Measurements from ENCODE around the gene MPO. TPM values are rescaled to one million over a fixed set of nuclear protein-coding genes. Genes with fewer than 3 reads are reported as not detected.

MPO gene
- total and polyA plus RNA-seq, 10 of the 15 experiments (the other 5 are each of a cell fraction or from before 2014, with no cell fraction given), result 0.06 to 0.49 (median 0.14) TPM

DNA sequence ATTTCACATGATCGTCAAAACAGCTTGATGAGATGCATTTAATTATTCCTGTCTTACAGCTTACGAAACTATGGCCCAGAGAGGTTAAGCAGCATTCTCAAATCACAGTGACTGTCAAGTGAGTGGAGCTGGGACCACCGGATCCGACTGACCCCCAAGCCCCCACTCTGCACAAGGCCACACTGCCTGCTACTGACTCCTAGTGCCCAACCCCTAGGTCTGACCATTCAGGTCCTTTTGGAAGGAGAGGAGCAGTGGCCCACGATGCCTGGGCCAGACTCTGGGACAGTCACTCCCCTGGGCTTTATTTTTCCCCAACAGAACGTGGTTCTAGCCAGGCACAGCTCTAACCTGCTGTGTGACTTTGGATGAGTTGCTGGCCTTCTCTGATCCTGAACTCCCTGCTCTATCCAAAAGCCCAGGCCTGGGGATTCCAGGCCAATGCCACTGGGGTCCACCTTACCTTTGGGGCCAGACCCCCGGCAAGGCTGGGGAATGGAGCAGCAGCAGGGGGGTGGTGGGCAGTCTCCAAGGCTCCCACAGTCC lies 38.0 kb upstream of the MPO start:
- Histone ChIP-seq H3K79me2 (ENCODE audit: control insufficient read depth, insufficient read depth, low read length) (no peaks in the 10 kb centered on the region), H3K36me3 (ENCODE audit: control insufficient read depth in 2 of 2, insufficient read depth in 2 of 2, low read length in 1 of 2) (peaks cover 0 to 2% of the 10 kb centered on the region in 2 experiments; a peak in 1 of 4 replicates), H3K4me3 (no peak overlapping the region), H2AFZ (ENCODE audit: control insufficient read depth, low read depth, low read length) (no peak overlapping the region), H4K20me1 (ENCODE audit: control insufficient read depth, insufficient read depth) (no peaks in the 10 kb centered on the region), H3K4me2 (ENCODE audit: control insufficient read depth, insufficient read depth) (no peak overlapping the region), H3K27ac (ENCODE audit: control insufficient read depth, insufficient read depth) (no peak overlapping the region), H3K27me3 (replicated peaks in 1 of 2; ENCODE audit: control insufficient read depth in 2 of 2, insufficient read depth in 2 of 2, low read length in 1 of 2) (no peaks in the 10 kb centered on the region), H3K9me3 (replicated peaks; ENCODE audit: control insufficient read depth, insufficient read depth, low read length) (no peaks in the 10 kb centered on the region), H3K9ac (ENCODE audit: control insufficient read depth, insufficient read depth, low read length) (no peak overlapping the region), H3K4me1 (ENCODE audit: control insufficient read depth, insufficient read depth, low read length) (peaks cover 7% of the 10 kb centered on the region)
- in situ Hi-C loops (cut with MboI), result loop anchor here (5.0 kb wide), 1 partner anchor 129 kb away; no protein-coding TSS in a partner anchor
- WGBS (ENCODE audit: insufficient coverage, insufficient replicate concordance, low lambda C conversion rate, missing lambda C conversion rate), result 64% methylated on average over 7 of the region's 7 CpGs
- ChIA-PET CTCF (interaction anchor here (0.5 to 3.3 kb wide), 17 partner anchors 8 to 263 kb away, joined by 3 to 66 read pairs (median 10); partner anchors contain the start of genes RNF43, SUPT4H1 and TSPOAP1), SMC1A (ENCODE audit: uncharacterized antibody, unreplicated experiment) (interaction anchor here (0.7 to 12.9 kb wide), 10 partner anchors 9 to 128 kb away, joined by 3 to 249 read pairs (median 23); partner anchors contain the start of genes RNF43 and SUPT4H1), POLR2A (interaction anchor here (0.5 to 1.6 kb wide), 3 partner anchors 9 to 26 kb away, joined by 4 to 17 read pairs (median 5); partner anchors contain the start of gene TSPOAP1), RAD21 (ENCODE audit: unreplicated experiment) (interaction anchor here (1.1 to 10.9 kb wide), 8 partner anchors 17 to 127 kb away, joined by 5 to 227 read pairs (median 31); partner anchors contain the start of genes RNF43 and SUPT4H1)
- intact Hi-C loops (cut with micrococcal nuclease; ENCODE audit: unreplicated experiment), result no loop called here
- FAIRE-seq (no peak), DNase-seq (ENCODE audit: low read depth, low spot score) (no peak), ATAC-seq (no peak)
- no TSS peak for BruUV-seq (replicated peaks)
- TF ChIP-seq, protein P1, sequence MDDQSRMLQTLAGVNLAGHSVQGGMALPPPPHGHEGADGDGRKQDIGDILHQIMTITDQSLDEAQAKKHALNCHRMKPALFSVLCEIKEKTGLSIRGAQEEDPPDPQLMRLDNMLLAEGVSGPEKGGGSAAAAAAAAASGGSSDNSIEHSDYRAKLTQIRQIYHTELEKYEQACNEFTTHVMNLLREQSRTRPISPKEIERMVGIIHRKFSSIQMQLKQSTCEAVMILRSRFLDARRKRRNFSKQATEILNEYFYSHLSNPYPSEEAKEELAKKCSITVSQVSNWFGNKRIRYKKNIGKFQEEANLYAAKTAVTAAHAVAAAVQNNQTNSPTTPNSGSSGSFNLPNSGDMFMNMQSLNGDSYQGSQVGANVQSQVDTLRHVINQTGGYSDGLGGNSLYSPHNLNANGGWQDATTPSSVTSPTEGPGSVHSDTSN (IDR thresholded peaks at IDR 0.05; ENCODE audit: insufficient replicate concordance, low read depth, low read length), result no peak
- TF ChIP-seq, protein P2, sequence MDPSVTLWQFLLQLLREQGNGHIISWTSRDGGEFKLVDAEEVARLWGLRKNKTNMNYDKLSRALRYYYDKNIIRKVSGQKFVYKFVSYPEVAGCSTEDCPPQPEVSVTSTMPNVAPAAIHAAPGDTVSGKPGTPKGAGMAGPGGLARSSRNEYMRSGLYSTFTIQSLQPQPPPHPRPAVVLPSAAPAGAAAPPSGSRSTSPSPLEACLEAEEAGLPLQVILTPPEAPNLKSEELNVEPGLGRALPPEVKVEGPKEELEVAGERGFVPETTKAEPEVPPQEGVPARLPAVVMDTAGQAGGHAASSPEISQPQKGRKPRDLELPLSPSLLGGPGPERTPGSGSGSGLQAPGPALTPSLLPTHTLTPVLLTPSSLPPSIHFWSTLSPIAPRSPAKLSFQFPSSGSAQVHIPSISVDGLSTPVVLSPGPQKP (IDR thresholded peaks at IDR 0.05; ENCODE audit: low read depth, low read length), result no peak
- TF ChIP-seq CBFB (IDR thresholded peaks at IDR 0.05; ENCODE audit: low read depth) (no peak), ESRRA (IDR thresholded peaks at IDR 0.05; ENCODE audit: low read length) (no peak), NFYB (IDR thresholded peaks at IDR 0.05; ENCODE audit: insufficient read depth, low read depth, low read length) (no peak), ZNF207 (IDR thresholded peaks at IDR 0.05; ENCODE audit: borderline replicate concordance) (no peak), ZNF274 (IDR thresholded peaks at IDR 0.05; ENCODE audit: insufficient read depth, insufficient read length) (no peak), CREM (IDR thresholded peaks at IDR 0.05; ENCODE audit: low read depth) (no peak), EED (IDR thresholded peaks at IDR 0.05; ENCODE audit: low read depth) (no peak), POLR2A (IDR thresholded peaks at IDR 0.05; ENCODE audit: low read depth, low read length) (no peak), CHD4 (IDR thresholded peaks at IDR 0.05) (no peak)
- TF ChIP-seq, protein P3, sequence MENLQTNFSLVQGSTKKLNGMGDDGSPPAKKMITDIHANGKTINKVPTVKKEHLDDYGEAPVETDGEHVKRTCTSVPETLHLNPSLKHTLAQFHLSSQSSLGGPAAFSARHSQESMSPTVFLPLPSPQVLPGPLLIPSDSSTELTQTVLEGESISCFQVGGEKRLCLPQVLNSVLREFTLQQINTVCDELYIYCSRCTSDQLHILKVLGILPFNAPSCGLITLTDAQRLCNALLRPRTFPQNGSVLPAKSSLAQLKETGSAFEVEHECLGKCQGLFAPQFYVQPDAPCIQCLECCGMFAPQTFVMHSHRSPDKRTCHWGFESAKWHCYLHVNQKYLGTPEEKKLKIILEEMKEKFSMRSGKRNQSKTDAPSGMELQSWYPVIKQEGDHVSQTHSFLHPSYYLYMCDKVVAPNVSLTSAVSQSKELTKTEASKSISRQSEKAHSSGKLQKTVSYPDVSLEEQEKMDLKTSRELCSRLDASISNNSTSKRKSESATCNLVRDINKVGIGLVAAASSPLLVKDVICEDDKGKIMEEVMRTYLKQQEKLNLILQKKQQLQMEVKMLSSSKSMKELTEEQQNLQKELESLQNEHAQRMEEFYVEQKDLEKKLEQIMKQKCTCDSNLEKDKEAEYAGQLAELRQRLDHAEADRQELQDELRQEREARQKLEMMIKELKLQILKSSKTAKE (IDR thresholded peaks at IDR 0.05; ENCODE audit: low read depth, poor library complexity, severe bottlenecking), result no peak
- TF ChIP-seq, protein P4, sequence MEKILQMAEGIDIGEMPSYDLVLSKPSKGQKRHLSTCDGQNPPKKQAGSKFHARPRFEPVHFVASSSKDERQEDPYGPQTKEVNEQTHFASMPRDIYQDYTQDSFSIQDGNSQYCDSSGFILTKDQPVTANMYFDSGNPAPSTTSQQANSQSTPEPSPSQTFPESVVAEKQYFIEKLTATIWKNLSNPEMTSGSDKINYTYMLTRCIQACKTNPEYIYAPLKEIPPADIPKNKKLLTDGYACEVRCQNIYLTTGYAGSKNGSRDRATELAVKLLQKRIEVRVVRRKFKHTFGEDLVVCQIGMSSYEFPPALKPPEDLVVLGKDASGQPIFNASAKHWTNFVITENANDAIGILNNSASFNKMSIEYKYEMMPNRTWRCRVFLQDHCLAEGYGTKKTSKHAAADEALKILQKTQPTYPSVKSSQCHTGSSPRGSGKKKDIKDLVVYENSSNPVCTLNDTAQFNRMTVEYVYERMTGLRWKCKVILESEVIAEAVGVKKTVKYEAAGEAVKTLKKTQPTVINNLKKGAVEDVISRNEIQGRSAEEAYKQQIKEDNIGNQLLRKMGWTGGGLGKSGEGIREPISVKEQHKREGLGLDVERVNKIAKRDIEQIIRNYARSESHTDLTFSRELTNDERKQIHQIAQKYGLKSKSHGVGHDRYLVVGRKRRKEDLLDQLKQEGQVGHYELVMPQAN (conservative IDR thresholded peaks at IDR 0.05), result no peak
- TF ChIP-seq, protein P5, sequence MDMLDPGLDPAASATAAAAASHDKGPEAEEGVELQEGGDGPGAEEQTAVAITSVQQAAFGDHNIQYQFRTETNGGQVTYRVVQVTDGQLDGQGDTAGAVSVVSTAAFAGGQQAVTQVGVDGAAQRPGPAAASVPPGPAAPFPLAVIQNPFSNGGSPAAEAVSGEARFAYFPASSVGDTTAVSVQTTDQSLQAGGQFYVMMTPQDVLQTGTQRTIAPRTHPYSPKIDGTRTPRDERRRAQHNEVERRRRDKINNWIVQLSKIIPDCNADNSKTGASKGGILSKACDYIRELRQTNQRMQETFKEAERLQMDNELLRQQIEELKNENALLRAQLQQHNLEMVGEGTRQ (IDR thresholded peaks at IDR 0.05; ENCODE audit: borderline replicate concordance, low read depth, low read length), result no peak

Measured in GM12878 (cell line).